Stimulated activated CD8-positive, alpha-beta memory T cell treated with anti-CD3 and anti-CD28 coated beads, Interleukin-15, amount 100 ng/mL, for 24 hours (primary cell): ENCODE results near the gene YWHAB.
"Not testable (repeated sequence)": the region's sequence is repeated elsewhere in the genome, so short reads cannot be mapped to it uniquely, and the experiment has no call there.

Experiments used
- DNase-seq: peaks from one replicate; pipeline ENCODE4 v3.0.0-alpha.2; 2020; ENCODE audit warnings: low read depth

Gene YWHAB

GRCh38 chr20:44885392-44886265 lies at the start of gene YWHAB:
YWHAB (plus strand) TSS chr20:44885705; CDS start chr20:44901534, 15,829 bp downstream.
- peak; percentile 95 for DNase-seq

- no peak for DNase-seq
These were observed 48.8 kb upstream of the YWHAB start for GRCh38 chr20:44836601-44837120.

- no peak for DNase-seq
These were observed 47.6 kb upstream of the YWHAB start for GRCh38 chr20:44837946-44838345.

GRCh38 chr20:44838521-44838920 lies 47.0 kb upstream of the YWHAB start:
- no peak for DNase-seq

GRCh38 chr20:44839481-44839880 lies 46.0 kb upstream of the YWHAB start:
- no peak for DNase-seq

GRCh38 chr20:44840826-44841225 lies 44.7 kb upstream of the YWHAB start:
- no peak for DNase-seq

GRCh38 chr20:44841955-44842354 lies 43.5 kb upstream of the YWHAB start:
- DNase-seq, result no peak

GRCh38 chr20:44843876-44844275 lies 41.6 kb upstream of the YWHAB start:
- no peak for DNase-seq

- DNase-seq, result no peak
These were observed 37.1 kb upstream of the YWHAB start for GRCh38 chr20:44848254-44849015.

GRCh38 chr20:44849703-44850102 lies 35.8 kb upstream of the YWHAB start:
- no peak for DNase-seq

GRCh38 chr20:44850272-44850671 lies 35.2 kb upstream of the YWHAB start:
- no peak for DNase-seq

GRCh38 chr20:44850837-44851236 lies 34.7 kb upstream of the YWHAB start:
- DNase-seq, result no peak

- no peak for DNase-seq
These were observed 34.0 kb upstream of the YWHAB start for GRCh38 chr20:44851545-44851944.

GRCh38 chr20:44856442-44856841 lies 29.1 kb upstream of the YWHAB start:
- no peak for DNase-seq

- no peak for DNase-seq
These were observed 28.6 kb upstream of the YWHAB start for GRCh38 chr20:44856856-44857448.

GRCh38 chr20:44858606-44859360 lies 26.7 kb upstream of the YWHAB start:
- DNase-seq, result no peak

- no peak for DNase-seq
These were observed 23.9 kb upstream of the YWHAB start for GRCh38 chr20:44861531-44862006.

GRCh38 chr20:44862286-44862685 lies 23.2 kb upstream of the YWHAB start:
- DNase-seq, result no peak

- not testable (repeated sequence) for DNase-seq
These were observed 22.0 kb upstream of the YWHAB start for GRCh38 chr20:44863365-44864084.

GRCh38 chr20:44864493-44864892 lies 21.0 kb upstream of the YWHAB start:
- not testable (repeated sequence) for DNase-seq
